GM10248 (cell line): Measurements from ENCODE around the gene BBOX1.

ENCODE experiments used
- CTCF ChIA-PET: fragments of 300-600 bp; sonication (Branson Sonifier 250); formaldehyde crosslinking; extraction: SDS; loops from one replicate; lab custom pipeline; 2021; ENCODE audit warnings: antibody characterized with exemption; lab: Yijun Ruan, JAX
- POLR2A ChIA-PET: fragments of 350-650 bp; sonication (Branson Sonifier 250); formaldehyde crosslinking; extraction: SDS; loops from one replicate; lab custom pipeline; 2020; ENCODE audit warnings: antibody characterized with exemption; lab: Yijun Ruan, JAX
- DNase-seq: peaks from one replicate; pipeline ENCODE4 v3.0.0; 2012; ENCODE audit errors: extremely low spot score
- CTCF ChIP-seq: IDR thresholded peaks from 2 replicates; pipeline ENCODE4 v1.5.1; 2012; ENCODE audit warnings: mild to moderate bottlenecking, low read depth; ENCODE audit errors: extremely low read depth, missing control alignments, control extremely low read depth

The BBOX1 gene

DNA sequence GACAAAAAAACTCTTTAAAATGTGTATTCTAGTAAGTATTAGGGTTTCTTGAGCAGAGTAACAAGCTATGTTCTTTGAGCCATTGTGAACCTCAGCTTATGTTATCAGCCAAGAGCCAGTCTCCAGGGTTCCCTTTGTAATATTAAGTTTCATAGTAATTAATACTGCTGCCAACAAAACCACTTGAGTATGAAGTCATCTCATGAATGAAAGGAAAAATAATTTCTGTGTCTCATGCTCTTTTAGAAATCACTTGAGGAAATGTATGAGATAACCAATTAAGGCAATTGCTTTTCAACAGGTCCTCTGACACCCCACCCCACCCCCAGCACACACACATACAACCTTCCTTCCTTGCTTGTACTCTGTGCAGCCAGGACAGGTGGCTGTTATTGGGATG lies 59.9 kb downstream of the BBOX1 start:
- DNase-seq, result no peak
- CTCF ChIA-PET, result no interaction called here
- no peak for TF ChIP-seq CTCF
- POLR2A ChIA-PET, result no interaction called here

- ChIA-PET CTCF (interaction anchor here (1.7 kb wide), 1 partner anchor 16 kb away, joined by 5 read pairs; no protein-coding TSS in a partner anchor), POLR2A (no interaction called here)
- DNase-seq, result no peak
- TF ChIP-seq CTCF, result no peak
Measured at GRCh38 chr11:27107548-27107947, 66.9 kb downstream of the BBOX1 start.

DNA sequence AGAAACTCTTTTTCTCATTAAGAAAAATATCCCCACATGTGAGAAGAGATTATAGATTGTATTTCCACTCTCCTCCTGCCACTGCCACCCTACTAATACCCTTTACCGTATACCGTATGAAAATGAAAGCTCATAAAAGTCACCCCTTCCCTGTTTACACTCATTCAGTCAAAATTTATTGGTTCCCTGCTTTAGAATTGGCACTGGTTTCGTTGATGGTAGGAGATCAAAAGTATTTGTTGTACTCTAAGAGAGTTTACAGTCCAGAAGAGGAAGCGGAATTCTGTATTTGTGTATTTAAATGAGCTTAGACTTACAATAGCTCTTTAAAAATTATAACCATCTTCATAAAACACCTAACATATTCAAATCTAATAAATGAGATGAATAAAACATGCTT lies 68.2 kb downstream of the BBOX1 start:
- POLR2A ChIA-PET, result no interaction called here
- CTCF ChIA-PET, result interaction anchor here (0.7 to 1.4 kb wide), 2 partner anchors 11 to 50 kb away, joined by 3 to 5 read pairs; no protein-coding TSS in a partner anchor
- DNase-seq, result no peak

GRCh38 chr11:27111896-27112295 lies 71.3 kb downstream of the BBOX1 start:
- ChIA-PET POLR2A (no interaction called here), CTCF (no interaction called here)
- TF ChIP-seq CTCF, result no peak
- no peak for DNase-seq

More for the DNA sequence above, 68.2 kb downstream of the BBOX1 start:
- no peak for TF ChIP-seq CTCF

GRCh38 chr11:27112946-27113345 lies 72.3 kb downstream of the BBOX1 start:
- no peak for DNase-seq
- no peak for TF ChIP-seq CTCF
- CTCF ChIA-PET, result no interaction called here
- POLR2A ChIA-PET, result no interaction called here

DNA sequence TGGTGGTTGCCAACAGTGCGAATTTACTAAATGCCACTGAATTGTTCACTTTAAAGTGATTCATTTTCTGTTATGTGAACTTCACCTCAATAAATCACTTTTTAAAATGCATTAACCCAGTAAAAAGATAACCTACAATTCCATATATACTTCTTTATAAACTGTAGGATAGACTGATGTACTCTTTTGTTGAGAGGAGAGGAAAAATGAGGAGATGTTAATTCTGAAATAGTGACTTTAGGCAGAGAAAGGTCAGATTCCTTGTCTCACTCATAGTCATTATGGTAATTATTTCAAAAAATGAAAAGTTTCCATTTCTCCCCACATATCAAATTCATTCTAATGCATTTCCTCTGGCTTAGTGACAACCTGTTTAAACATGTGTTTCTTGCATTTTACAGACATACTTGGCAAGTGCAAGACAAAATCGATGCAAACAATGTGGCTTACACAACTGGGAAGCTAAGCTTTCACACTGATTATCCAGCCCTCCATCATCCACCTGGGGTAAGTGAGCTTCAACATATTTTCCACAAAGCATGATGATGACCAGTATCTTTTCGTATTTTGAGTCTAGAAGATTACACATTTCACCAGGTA lies 74.5 kb downstream of the BBOX1 start:
- TF ChIP-seq CTCF, result no peak
- no peak for DNase-seq
- ChIA-PET POLR2A (no interaction called here), CTCF (no interaction called here)
